Measurements from ENCODE around the gene TEX11. TPM values are rescaled to one million over a fixed set of nuclear protein-coding genes. Genes with fewer than 3 reads are reported as not detected.
"Not testable (repeated sequence)": the region's sequence is repeated elsewhere in the genome, so short reads cannot be mapped to it uniquely, and the experiment has no call there.

The TEX11 gene
- polyA plus RNA-seq, 1 donor (not counting 4 experiments of a cell fraction or from before 2014, with no cell fraction given) = not detected

- dilution Hi-C loops (cut with MboI; ENCODE audit: extremely low pct_ligation_motif_present, low sequenced_read_pairs) = no loop called here
These were observed 102.4 kb downstream of the TEX11 start for GRCh38 chrX:70806081-70806480.

GRCh38 chrX:70796742-70797141, 111.8 kb downstream of the TEX11 start:
- H3K27ac ChIP-seq (ENCODE audit: control insufficient read depth, insufficient read depth, low read length); H3K79me2 ChIP-seq (ENCODE audit: control insufficient read depth, insufficient read depth, low read length); dilution Hi-C loops (cut with MboI; ENCODE audit: extremely low pct_ligation_motif_present, low sequenced_read_pairs); FAIRE-seq; DNase-seq (ENCODE audit: low read depth, low spot score); H3K4me3 ChIP-seq (ENCODE audit: control insufficient read depth in 2 of 3, extremely low read depth in 1 of 3, insufficient read depth in 2 of 3, low read depth in 1 of 3, low read length in 3 of 3); H2AFZ ChIP-seq (ENCODE audit: control insufficient read depth, low read length); H4K20me1 ChIP-seq (ENCODE audit: control insufficient read depth, extremely low read depth, insufficient read depth, low read length); H3K9me3 ChIP-seq (ENCODE audit: control insufficient read depth, low read depth, low read length); H3K36me3 ChIP-seq (ENCODE audit: control insufficient read depth in 2 of 2, extremely low read depth in 1 of 2, insufficient read depth in 2 of 2, low read length in 2 of 2); H3K4me2 ChIP-seq (ENCODE audit: control insufficient read depth, extremely low read depth, insufficient read depth, low read depth, low read length); H3K27me3 ChIP-seq (ENCODE audit: control insufficient read depth, extremely low read depth, insufficient read depth, low read length); H3K9ac ChIP-seq (ENCODE audit: control insufficient read depth, extremely low read depth, insufficient read depth, low read length); H3K9me1 ChIP-seq (ENCODE audit: control insufficient read depth, extremely low read depth, insufficient read depth, low read length); H3K4me1 ChIP-seq (ENCODE audit: control insufficient read depth, extremely low read depth, insufficient read depth, low read length): not testable (repeated sequence)

More at GRCh38 chrX:70806081-70806480, 102.4 kb downstream of the TEX11 start:
- H3K4me1 ChIP-seq (ENCODE audit: control insufficient read depth, extremely low read depth, insufficient read depth, low read length) = no peaks in the 10 kb centered on the region
- FAIRE-seq = no peak
- H3K9ac ChIP-seq (ENCODE audit: control insufficient read depth, extremely low read depth, insufficient read depth, low read length) = no peak overlapping the region
- no peak overlapping the region for H3K4me3 ChIP-seq (ENCODE audit: control insufficient read depth in 2 of 3, extremely low read depth in 1 of 3, insufficient read depth in 2 of 3, low read depth in 1 of 3, low read length in 3 of 3)
- H3K4me2 ChIP-seq (ENCODE audit: control insufficient read depth, extremely low read depth, insufficient read depth, low read depth, low read length) = no peak overlapping the region
- no peak overlapping the region for H3K27ac ChIP-seq (ENCODE audit: control insufficient read depth, insufficient read depth, low read length)
- no peaks in the 10 kb centered on the region for H3K9me3 ChIP-seq (ENCODE audit: control insufficient read depth, low read depth, low read length)
- no peaks in the 10 kb centered on the region for H4K20me1 ChIP-seq (ENCODE audit: control insufficient read depth, extremely low read depth, insufficient read depth, low read length)
- H3K9me1 ChIP-seq (ENCODE audit: control insufficient read depth, extremely low read depth, insufficient read depth, low read length) = no peaks in the 10 kb centered on the region
- H2AFZ ChIP-seq (ENCODE audit: control insufficient read depth, low read length) = no peak overlapping the region
- no peak for DNase-seq (ENCODE audit: low read depth, low spot score)
- TF ChIP-seq EZH2 (IDR thresholded peaks at IDR 0.05; ENCODE audit: low read length) (no peak), CTCF (optimal IDR thresholded peaks at IDR 0.05 in 1 of 3, IDR thresholded peaks at IDR 0.05 in 1 of 3, conservative IDR thresholded peaks at IDR 0.05 in 1 of 3; ENCODE audit: extremely low read depth in 1 of 3, insufficient read depth in 2 of 3, low read length in 3 of 3) (no peak)
- no peaks in the 10 kb centered on the region for H3K79me2 ChIP-seq (ENCODE audit: control insufficient read depth, insufficient read depth, low read length)
- no peaks in the 10 kb centered on the region for H3K27me3 ChIP-seq (ENCODE audit: control insufficient read depth, extremely low read depth, insufficient read depth, low read length)
- H3K36me3 ChIP-seq (ENCODE audit: control insufficient read depth in 2 of 2, extremely low read depth in 1 of 2, insufficient read depth in 2 of 2, low read length in 2 of 2) = no peaks in the 10 kb centered on the region

DNA sequence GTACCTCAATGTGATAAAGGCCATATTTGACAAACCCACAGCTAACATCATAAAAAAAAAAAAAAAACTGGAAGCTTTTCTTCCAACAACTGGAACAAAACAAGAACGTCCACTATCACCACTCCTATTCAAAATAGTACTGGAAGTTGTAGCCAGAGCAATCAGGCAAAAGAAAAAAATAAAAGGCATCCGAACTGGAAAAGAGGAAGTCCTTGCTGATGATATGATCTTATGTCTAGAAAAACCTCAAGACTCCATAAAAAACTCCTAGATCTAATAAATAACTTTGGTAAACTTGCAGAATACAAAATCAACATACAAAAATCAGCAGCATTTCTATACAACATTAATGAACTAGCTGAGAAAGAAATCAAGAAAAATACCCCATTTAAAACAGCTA, 134.3 kb downstream of the TEX11 start:
- H3K4me2 ChIP-seq (ENCODE audit: control insufficient read depth, extremely low read depth, insufficient read depth, low read depth, low read length) = no peak overlapping the region
- no peaks in the 10 kb centered on the region for H3K27me3 ChIP-seq (ENCODE audit: control insufficient read depth, extremely low read depth, insufficient read depth, low read length)
- H3K9me1 ChIP-seq (ENCODE audit: control insufficient read depth, extremely low read depth, insufficient read depth, low read length) = no peaks in the 10 kb centered on the region
- H2AFZ ChIP-seq (ENCODE audit: control insufficient read depth, low read length) = no peak overlapping the region
- H3K36me3 ChIP-seq (ENCODE audit: control insufficient read depth in 2 of 2, extremely low read depth in 1 of 2, insufficient read depth in 2 of 2, low read length in 2 of 2) = no peaks in the 10 kb centered on the region
- TF ChIP-seq CTCF (optimal IDR thresholded peaks at IDR 0.05 in 1 of 3, IDR thresholded peaks at IDR 0.05 in 1 of 3, conservative IDR thresholded peaks at IDR 0.05 in 1 of 3; ENCODE audit: extremely low read depth in 1 of 3, insufficient read depth in 2 of 3, low read length in 3 of 3) (no peak), EZH2 (IDR thresholded peaks at IDR 0.05; ENCODE audit: low read length) (no peak)
- H3K4me3 ChIP-seq (ENCODE audit: control insufficient read depth in 2 of 3, extremely low read depth in 1 of 3, insufficient read depth in 2 of 3, low read depth in 1 of 3, low read length in 3 of 3) = no peak overlapping the region
- H3K79me2 ChIP-seq (ENCODE audit: control insufficient read depth, insufficient read depth, low read length) = no peaks in the 10 kb centered on the region
- no peak overlapping the region for H3K9ac ChIP-seq (ENCODE audit: control insufficient read depth, extremely low read depth, insufficient read depth, low read length)
- dilution Hi-C loops (cut with MboI; ENCODE audit: extremely low pct_ligation_motif_present, low sequenced_read_pairs) = no loop called here
- no peak for DNase-seq (ENCODE audit: low read depth, low spot score)
- H3K4me1 ChIP-seq (ENCODE audit: control insufficient read depth, extremely low read depth, insufficient read depth, low read length) = no peaks in the 10 kb centered on the region
- H3K9me3 ChIP-seq (ENCODE audit: control insufficient read depth, low read depth, low read length) = no peaks in the 10 kb centered on the region
- no peaks in the 10 kb centered on the region for H4K20me1 ChIP-seq (ENCODE audit: control insufficient read depth, extremely low read depth, insufficient read depth, low read length)
- H3K27ac ChIP-seq (ENCODE audit: control insufficient read depth, insufficient read depth, low read length) = no peak overlapping the region
- no peak for FAIRE-seq
